Activated naive CD8-positive, alpha-beta T cell treated with anti-CD3 and anti-CD28 coated beads, Interleukin-2, amount 50 U/mL, for 24 hours (primary cell): ENCODE results near the gene UCK2.

Experiments
- ATAC-seq: fragments of 150-1000 bp; cut with Tn5 transposase; one replicate; pipeline ENCODE4 v1.10.0; 2021
- DNase-seq: peaks from one replicate; pipeline ENCODE4 v3.0.0; 2021
- H3K27ac Mint-ChIP-seq: one replicate; pipeline ENCODE4 v1.8.0; 2021; ENCODE audit warnings: mild to moderate bottlenecking, mixed read lengths
- H3K27me3 Mint-ChIP-seq: one replicate; pipeline ENCODE4 v1.8.0; 2021; ENCODE audit warnings: mixed read lengths
- H3K36me3 Mint-ChIP-seq: one replicate; pipeline ENCODE4 v1.8.0; 2021; ENCODE audit warnings: low read depth, mixed read lengths
- H3K4me1 Mint-ChIP-seq: one replicate; pipeline ENCODE4 v1.8.0; 2021; ENCODE audit warnings: mixed read lengths
- H3K4me3 Mint-ChIP-seq: one replicate; pipeline ENCODE4 v1.8.0; 2021; ENCODE audit warnings: mild to moderate bottlenecking, moderate library complexity, mixed read lengths
- H3K9me3 Mint-ChIP-seq: one replicate; pipeline ENCODE4 v1.8.0; 2021; ENCODE audit warnings: mixed read lengths

UCK2 gene

DNA sequence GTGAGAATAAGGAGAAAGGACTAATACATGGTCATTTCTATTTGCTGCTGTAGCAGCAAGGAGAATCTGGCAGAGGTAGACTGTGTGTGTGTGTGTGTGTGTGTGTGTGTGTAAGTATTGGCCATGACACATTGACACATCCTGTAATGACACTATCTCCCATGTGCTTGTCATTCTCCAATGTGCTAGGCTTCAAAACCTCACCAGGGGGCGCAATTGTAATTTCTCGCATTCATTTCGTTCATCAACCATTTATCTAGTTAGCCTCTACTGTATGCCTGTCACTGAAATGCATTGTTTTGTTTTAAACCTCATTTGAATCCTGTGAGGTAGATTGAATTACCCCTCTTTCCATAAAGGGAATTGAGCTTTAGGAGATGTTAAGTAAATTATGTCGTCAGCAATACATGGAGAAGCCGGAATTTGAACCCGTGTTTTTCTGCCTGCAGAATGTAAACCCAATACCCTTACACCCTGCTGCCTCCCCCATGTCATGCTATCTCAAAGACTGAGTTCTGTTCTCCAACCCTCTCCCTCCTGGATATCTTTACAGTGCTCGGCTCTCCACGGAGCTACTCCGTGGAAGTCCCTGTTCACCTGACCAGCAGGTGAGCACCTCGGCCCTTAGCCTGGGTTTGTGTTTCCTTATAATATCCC, 100.8 kb downstream of the UCK2 start:
- no peak overlapping the region for H3K27ac Mint-ChIP-seq
- DNase-seq (peak; percentile 57), ATAC-seq (peak; percentile 31)
- no peak overlapping the region for H3K4me3 Mint-ChIP-seq
- no peaks in the 10 kb centered on the region for H3K4me1 Mint-ChIP-seq
- H3K36me3 Mint-ChIP-seq: no peaks in the 10 kb centered on the region
- peaks cover 18% of the 10 kb centered on the region for H3K27me3 Mint-ChIP-seq
- H3K9me3 Mint-ChIP-seq: no peaks in the 10 kb centered on the region

GRCh38 chr1:165930961-165931360, 103.5 kb downstream of the UCK2 start:
- no peaks in the 10 kb centered on the region for H3K4me1 Mint-ChIP-seq
- no peak for ATAC-seq
- H3K27me3 Mint-ChIP-seq: peaks cover 13% of the 10 kb centered on the region
- H3K9me3 Mint-ChIP-seq: no peaks in the 10 kb centered on the region
- H3K27ac Mint-ChIP-seq: no peak overlapping the region
- no peak for DNase-seq
- H3K4me3 Mint-ChIP-seq: no peak overlapping the region
- H3K36me3 Mint-ChIP-seq: no peaks in the 10 kb centered on the region

DNA sequence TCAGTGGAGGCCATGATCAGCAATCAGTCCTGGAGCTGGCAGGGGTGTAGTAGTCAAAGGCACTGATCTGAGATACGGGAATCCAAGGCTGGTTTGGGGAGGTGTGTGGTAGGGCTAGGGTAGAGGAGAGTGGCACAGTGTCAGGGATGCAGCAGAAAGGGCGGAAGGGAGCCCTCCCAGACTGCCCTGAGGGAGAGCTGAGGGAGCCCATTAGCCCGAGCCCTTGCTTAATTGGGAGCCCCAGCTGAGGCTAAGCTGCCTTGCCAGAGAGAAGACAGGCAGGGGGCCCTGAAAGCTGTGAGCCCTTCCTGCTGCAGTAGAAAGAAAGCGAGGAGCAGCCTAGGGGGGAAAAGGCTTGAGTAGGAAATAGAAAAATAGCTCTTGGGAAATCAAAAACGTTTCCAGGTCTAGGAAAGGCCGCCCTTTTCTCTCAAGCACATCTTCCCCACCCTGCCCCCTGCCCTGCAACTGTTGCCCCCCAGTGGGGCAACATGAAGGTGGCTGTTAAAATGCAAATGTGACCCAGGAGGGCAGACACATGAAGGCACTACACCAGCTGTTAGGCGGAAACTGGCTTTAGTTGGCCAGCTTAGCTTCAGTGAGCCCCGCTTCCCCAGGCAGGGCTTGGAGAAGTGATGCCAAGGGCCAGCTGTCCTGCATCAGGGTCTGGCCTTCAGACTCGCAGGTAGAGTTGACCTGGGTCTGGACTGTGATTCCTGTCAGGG, 106.2 kb downstream of the UCK2 start:
- DNase-seq: no peak
- Mint-ChIP-seq H3K27ac (no peak overlapping the region), H3K9me3 (no peaks in the 10 kb centered on the region), H3K36me3 (no peaks in the 10 kb centered on the region), H3K27me3 (peaks cover 8% of the 10 kb centered on the region), H3K4me1 (no peaks in the 10 kb centered on the region), H3K4me3 (no peak overlapping the region)
- ATAC-seq: no peak

DNA sequence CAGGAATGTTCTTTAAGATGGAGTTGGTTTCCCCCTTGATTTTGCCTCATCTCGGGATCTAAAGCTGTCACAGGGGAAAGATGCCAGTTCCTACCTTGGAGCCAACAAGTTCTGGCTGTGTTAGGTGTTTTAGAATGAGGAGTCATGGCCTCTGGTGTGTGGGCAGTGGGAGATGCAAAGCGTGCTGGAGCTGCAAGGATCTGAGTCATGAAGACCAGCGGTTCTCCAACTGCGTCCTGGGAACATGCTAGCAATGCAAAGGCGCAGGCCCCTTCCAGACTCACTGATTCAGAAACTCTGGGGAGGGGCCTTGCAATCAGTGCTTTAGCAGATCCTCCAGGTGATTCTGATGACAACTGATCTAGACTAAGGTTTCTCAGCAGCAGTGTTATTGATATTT, 109.1 kb downstream of the UCK2 start:
- no peak for ATAC-seq
- H3K4me1 Mint-ChIP-seq: no peaks in the 10 kb centered on the region

DNA sequence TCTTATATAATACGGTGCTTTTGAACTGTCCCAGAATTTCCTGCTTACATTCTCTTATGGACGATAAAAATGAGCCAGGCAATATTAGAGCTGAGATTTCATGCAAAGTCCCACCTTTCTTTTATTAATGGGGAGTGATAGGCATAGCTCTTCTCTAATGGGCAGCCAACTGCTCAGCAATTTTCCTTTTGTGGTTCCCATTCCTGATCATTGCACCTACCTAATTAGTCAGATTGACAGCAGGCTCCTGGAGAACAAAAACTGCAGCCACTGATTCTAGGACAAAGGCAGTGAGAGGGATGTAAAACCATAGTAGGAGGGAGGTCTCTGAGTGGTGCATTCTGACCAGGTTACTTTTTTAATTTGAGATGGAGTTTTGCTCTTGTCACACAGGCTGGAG, 110.4 kb downstream of the UCK2 start:
- DNase-seq (no peak), ATAC-seq (no peak)
- Mint-ChIP-seq H3K4me3 (no peak overlapping the region), H3K9me3 (no peaks in the 10 kb centered on the region), H3K4me1 (no peaks in the 10 kb centered on the region), H3K36me3 (no peaks in the 10 kb centered on the region), H3K27ac (no peak overlapping the region), H3K27me3 (peaks cover 2% of the 10 kb centered on the region)

More for the DNA sequence above, 109.1 kb downstream of the UCK2 start:
- no peak overlapping the region for H3K27ac Mint-ChIP-seq
- no peaks in the 10 kb centered on the region for H3K36me3 Mint-ChIP-seq
- no peaks in the 10 kb centered on the region for H3K9me3 Mint-ChIP-seq
- H3K4me3 Mint-ChIP-seq: no peak overlapping the region
- no peak for DNase-seq
- peaks cover 2% of the 10 kb centered on the region for H3K27me3 Mint-ChIP-seq

GRCh38 chr1:165938844-165939243, 111.4 kb downstream of the UCK2 start:
- DNase-seq (no peak), ATAC-seq (no peak)
- H3K4me1 Mint-ChIP-seq: no peaks in the 10 kb centered on the region
- peaks cover 2% of the 10 kb centered on the region for H3K27me3 Mint-ChIP-seq
- H3K27ac Mint-ChIP-seq: no peak overlapping the region
- H3K36me3 Mint-ChIP-seq: no peaks in the 10 kb centered on the region
- no peaks in the 10 kb centered on the region for H3K9me3 Mint-ChIP-seq
- no peak overlapping the region for H3K4me3 Mint-ChIP-seq

- Mint-ChIP-seq H3K9me3 (no peaks in the 10 kb centered on the region), H3K27ac (no peak overlapping the region), H3K27me3 (peaks cover 2% of the 10 kb centered on the region), H3K4me1 (no peaks in the 10 kb centered on the region), H3K36me3 (no peaks in the 10 kb centered on the region), H3K4me3 (no peak overlapping the region)
- DNase-seq (no peak), ATAC-seq (no peak)
Observed at GRCh38 chr1:165941531-165941930, 114.1 kb downstream of the UCK2 start.

DNA sequence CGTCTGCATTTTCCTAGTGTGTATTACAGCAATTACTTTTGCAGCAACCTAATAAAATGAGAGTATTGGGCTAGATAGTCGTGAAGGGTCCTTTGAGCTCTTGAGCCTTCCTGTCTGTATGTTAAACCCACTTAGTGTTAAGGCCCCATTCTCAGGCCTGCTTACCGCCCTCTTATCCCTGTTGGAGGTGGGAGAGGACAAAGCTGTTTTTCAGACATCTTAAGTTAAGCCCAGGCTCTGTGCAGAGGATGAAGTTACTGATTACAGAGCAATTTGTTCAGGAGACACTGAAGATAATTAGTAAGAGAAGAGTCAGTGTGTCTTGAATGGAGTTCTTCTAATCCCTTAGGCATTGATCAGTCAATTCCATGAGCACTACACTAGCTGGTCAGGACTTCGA, 114.6 kb downstream of the UCK2 start:
- Mint-ChIP-seq H3K4me3 (no peak overlapping the region), H3K36me3 (no peaks in the 10 kb centered on the region), H3K27me3 (peaks cover 4% of the 10 kb centered on the region)

GRCh38 chr1:165942927-165943597, 115.6 kb downstream of the UCK2 start:
- no peaks in the 10 kb centered on the region for H3K36me3 Mint-ChIP-seq
- no peak overlapping the region for H3K27ac Mint-ChIP-seq
- H3K4me3 Mint-ChIP-seq: no peak overlapping the region
- peaks cover 6% of the 10 kb centered on the region for H3K27me3 Mint-ChIP-seq
- no peaks in the 10 kb centered on the region for H3K4me1 Mint-ChIP-seq
- ATAC-seq: no peak
- no peaks in the 10 kb centered on the region for H3K9me3 Mint-ChIP-seq
- no peak for DNase-seq

More for the DNA sequence above, 114.6 kb downstream of the UCK2 start:
- no peaks in the 10 kb centered on the region for H3K9me3 Mint-ChIP-seq
- DNase-seq (no peak), ATAC-seq (no peak)
- H3K4me1 Mint-ChIP-seq: no peaks in the 10 kb centered on the region
- H3K27ac Mint-ChIP-seq: no peak overlapping the region

GRCh38 chr1:165945911-165946310, 118.5 kb downstream of the UCK2 start:
- no peak for ATAC-seq
- no peaks in the 10 kb centered on the region for H3K4me1 Mint-ChIP-seq
- no peak overlapping the region for H3K27ac Mint-ChIP-seq
- DNase-seq: no peak
- H3K4me3 Mint-ChIP-seq: no peak overlapping the region
- H3K9me3 Mint-ChIP-seq: no peaks in the 10 kb centered on the region
- H3K27me3 Mint-ChIP-seq: peaks cover 6% of the 10 kb centered on the region
- no peaks in the 10 kb centered on the region for H3K36me3 Mint-ChIP-seq

DNA sequence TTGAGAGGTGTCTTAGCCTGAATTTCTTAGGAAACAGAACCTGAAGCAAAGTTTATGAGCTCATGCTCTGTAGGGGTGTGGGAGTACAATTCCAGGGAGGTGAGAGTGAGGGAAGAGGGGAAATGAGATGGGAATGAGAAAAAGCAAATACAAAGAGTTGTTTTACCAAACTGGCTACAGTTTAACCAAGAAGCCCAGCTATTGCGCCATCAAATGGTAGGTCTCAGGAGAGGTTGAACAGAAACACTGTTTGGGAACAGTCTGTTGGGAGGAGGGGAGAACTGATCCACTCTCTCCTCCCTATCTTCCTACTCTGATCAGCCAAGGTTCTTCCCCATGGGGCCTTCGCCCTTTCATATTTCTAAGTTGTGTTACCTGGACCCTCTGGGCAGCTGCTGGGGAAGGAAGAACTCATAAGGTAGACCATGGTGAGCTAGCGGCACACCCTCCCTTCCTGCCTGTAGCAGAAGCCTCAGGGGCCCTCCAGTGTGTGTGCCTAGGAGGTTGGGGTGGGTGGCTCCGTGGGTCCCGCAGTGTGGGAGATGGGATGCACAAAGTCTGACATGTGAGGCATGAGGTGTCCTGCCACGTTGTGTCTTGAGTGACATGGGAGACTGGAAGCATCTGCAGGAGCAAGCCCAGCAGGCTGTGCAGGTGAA, 120.5 kb downstream of the UCK2 start:
- Mint-ChIP-seq H3K27me3 (peaks cover 6% of the 10 kb centered on the region), H3K36me3 (no peaks in the 10 kb centered on the region), H3K4me3 (no peak overlapping the region), H3K4me1 (no peaks in the 10 kb centered on the region), H3K27ac (no peak overlapping the region), H3K9me3 (no peaks in the 10 kb centered on the region)
- ATAC-seq (no peak), DNase-seq (no peak)

DNA sequence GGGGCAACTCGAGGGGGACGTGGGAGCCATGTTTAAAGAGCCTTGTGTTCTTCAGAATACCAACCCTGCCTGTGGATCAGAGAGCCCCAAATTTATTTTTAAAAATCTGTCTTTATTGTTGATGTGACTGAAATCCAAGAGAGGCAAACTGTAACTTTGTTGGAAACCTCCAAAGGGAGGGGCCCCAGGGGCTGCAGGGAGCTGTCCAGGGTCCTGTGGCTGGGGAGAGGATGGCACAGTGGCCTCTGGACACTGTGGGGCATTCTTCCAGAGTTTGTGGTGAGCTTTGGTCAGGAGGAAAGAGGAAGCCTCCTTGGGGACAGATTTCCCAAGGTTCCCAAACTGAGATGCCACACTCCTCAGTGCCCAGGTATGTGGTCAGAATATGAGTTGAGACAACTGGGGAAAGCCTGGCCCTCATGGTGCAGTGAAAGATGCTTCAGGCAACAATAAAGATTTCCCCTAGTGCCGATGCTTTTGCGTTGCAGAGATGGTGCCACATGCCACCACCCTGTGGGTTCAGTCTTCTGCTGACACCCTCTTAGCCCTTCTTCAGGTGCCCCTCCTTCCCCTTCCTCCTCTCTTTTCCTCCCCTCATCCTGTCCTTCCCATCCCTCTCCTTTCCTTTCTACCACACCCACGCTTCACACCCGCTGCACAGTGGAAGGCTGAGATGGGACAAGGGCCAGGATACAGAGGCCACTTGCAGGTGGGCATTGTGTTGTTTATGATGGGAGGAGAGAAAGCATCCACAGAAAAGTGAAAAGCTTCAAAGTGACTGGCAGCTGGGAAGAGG, 122.1 kb downstream of the UCK2 start:
- no peaks in the 10 kb centered on the region for H3K36me3 Mint-ChIP-seq
- ATAC-seq (no peak), DNase-seq (no peak)
- no peak overlapping the region for H3K4me3 Mint-ChIP-seq
- H3K27ac Mint-ChIP-seq: no peak overlapping the region
- H3K9me3 Mint-ChIP-seq: no peaks in the 10 kb centered on the region
- H3K4me1 Mint-ChIP-seq: no peaks in the 10 kb centered on the region
- peaks cover 7% of the 10 kb centered on the region for H3K27me3 Mint-ChIP-seq

DNA sequence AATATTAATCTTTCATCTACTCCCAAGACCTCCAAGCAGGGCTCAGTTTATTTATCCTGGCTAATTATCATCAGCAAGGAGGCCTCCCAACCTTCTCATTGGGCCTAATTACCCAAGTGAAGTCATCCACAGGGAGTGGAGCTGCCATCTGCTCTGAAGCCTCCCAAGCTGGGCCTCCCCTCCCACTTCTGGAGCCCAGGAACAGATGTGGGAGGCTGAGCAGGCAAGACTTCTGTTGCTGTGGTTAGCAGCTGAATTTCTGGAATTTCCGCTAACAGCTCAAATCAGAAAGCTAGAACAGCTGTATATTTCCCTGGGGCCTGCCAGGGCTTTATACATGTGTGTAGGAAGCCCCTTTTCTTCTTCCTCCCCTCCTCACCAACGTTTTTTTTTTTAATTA, 127.5 kb downstream of the UCK2 start:
- DNase-seq (no peak), ATAC-seq (no peak)
- Mint-ChIP-seq H3K36me3 (no peaks in the 10 kb centered on the region), H3K4me1 (no peaks in the 10 kb centered on the region), H3K4me3 (no peak overlapping the region), H3K27me3 (peaks cover 4% of the 10 kb centered on the region), H3K9me3 (no peaks in the 10 kb centered on the region), H3K27ac (no peak overlapping the region)

DNA sequence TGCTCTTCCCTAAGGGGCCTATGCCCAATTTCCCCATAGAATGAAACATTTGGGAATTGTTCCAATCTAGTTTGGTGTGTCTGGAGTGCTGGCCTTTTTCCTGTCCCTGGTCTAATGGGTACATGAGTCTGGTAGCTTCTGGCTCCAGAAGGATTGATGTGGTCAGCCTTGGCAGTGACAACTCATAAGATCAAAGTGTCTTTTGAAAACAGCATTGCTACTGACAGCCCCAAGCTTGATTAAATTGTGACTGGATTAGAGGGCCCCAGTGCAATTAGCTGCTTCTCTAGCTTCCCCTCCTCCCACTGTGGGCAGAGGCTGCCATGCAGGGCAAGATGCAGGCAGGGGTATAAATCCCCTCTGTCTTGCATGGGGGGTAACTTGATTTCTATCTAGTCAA, 130.9 kb downstream of the UCK2 start:
- no peak overlapping the region for H3K27ac Mint-ChIP-seq
- H3K36me3 Mint-ChIP-seq: no peaks in the 10 kb centered on the region
- H3K9me3 Mint-ChIP-seq: no peaks in the 10 kb centered on the region
- no peaks in the 10 kb centered on the region for H3K4me1 Mint-ChIP-seq
- ATAC-seq (no peak), DNase-seq (no peak)
- H3K4me3 Mint-ChIP-seq: no peak overlapping the region
- peaks cover 5% of the 10 kb centered on the region for H3K27me3 Mint-ChIP-seq
